Right cardiac atrium (tissue), 5 donors: ENCODE data around the gene ARMC5. TPM values are rescaled to one million over a fixed set of nuclear protein-coding genes. Genes with fewer than 3 reads are reported as not detected.
A peak's percentile ranks its signal among the peaks of the same experiment; 100 is the strongest.
"Not testable (repeated sequence)": the region's sequence is repeated elsewhere in the genome, so short reads cannot be mapped to it uniquely, and the experiment has no call there.

Experiments used
- ATAC-seq, 2 donors: fragments of 200-7000 bp; cut with Tn5 transposase; one replicate each; pipeline versions ENCODE4 v1.8.0 to v1.9.1; 2020; ENCODE audit warnings: moderate library complexity in 2 of 2, mild to moderate bottlenecking in 1 of 2
- DNase-seq, 3 donors: peaks; one replicate each; pipeline ENCODE4 v3.0.0-alpha.2; 2020
- H3K27ac ChIP-seq: one replicate; pipeline ENCODE4 v1.5.1; 2013; ENCODE audit warnings: mild to moderate bottlenecking, low read length, control low read depth, moderate library complexity
- H3K27me3 ChIP-seq: one replicate; pipeline ENCODE4 v1.6.1; 2013; ENCODE audit not compliant: control insufficient read depth, insufficient read depth
- H3K4me1 ChIP-seq: one replicate; pipeline ENCODE4 v1.6.1; 2013; ENCODE audit warnings: low read length; ENCODE audit not compliant: control insufficient read depth, insufficient read depth
- H3K4me3 ChIP-seq: one replicate; pipeline ENCODE4 v1.5.1; 2013; ENCODE audit warnings: low read length, control low read depth
- H3K9me3 ChIP-seq: one replicate; pipeline ENCODE4 v1.6.1; 2013; ENCODE audit warnings: low read length; ENCODE audit not compliant: control insufficient read depth
- WGBS: extraction: QIAGEN DNeasy Blood & Tissue Kit; methylation state at CpG from one replicate; pipeline ENCODE4 v1.1.7; 2013; 5-methylcytosine and 5-hydroxymethylcytosine counted together
- intact Hi-C, 4 donors: fragments of 100-400 bp; cut with DNase I; formaldehyde crosslinking; loops; one replicate each; pipeline versions ENCODE4 v1.11.0 to v1.14.0; 2022 to 2023
- polyA plus RNA-seq: library from polyadenylated mRNA; stranded (reverse); fragments of 200-250 nt; gene quantifications from one replicate; pipeline ENCODE4 v1.2.3, GENCODE V29; 2013
- total RNA-seq, 4 donors: library from RNA; stranded (reverse); fragmentation: NEBNext Ultra II Directional; extraction: Animal tissue kit (Norgen Biotek cat#: 25700); gene quantifications; one replicate each; pipeline ENCODE4 v1.2.1, GENCODE V29; 2021
- donor health status: healthy with polysubstance abuse.
- donor health status: DM: no; HTN: yes; CAD: no.
- donor health status: DM: no; HTN: no; CAD: no.
- donor health status: DM: no; HTN: yes; CAD: no; lungs with severe emphysema.
- donor health status: DM: yes; HTN: yes; CAD: no.

Gene ARMC5
- total and polyA plus RNA-seq, 5 donors = 6.8 to 9.0 (median 7.9) TPM

GRCh38 chr16:31480851-31481536 is 21.7 kb downstream of the ARMC5 start:
- peak in 1 of 2 donors; percentile 34 for ATAC-seq
- 19% methylated on average over 7 of the region's 7 CpGs for WGBS
- Histone ChIP-seq H3K27ac (no peak overlapping the region), H3K4me1 (no peaks in the 10 kb centered on the region), H3K9me3 (no peaks in the 10 kb centered on the region), H3K27me3 (no peaks in the 10 kb centered on the region), H3K4me3 (no peak overlapping the region)
- intact Hi-C loops = no loop called here
- peak; percentile 63 to 84 (median 79) for DNase-seq

GRCh38 chr16:31483081-31483480 is 23.8 kb downstream of the ARMC5 start, which contains the start of gene SLC5A2:
TSS of gene SLC5A2 (plus strand) at chr16:31483123. CDS start at chr16:31483137, 14 bp downstream.
- Histone ChIP-seq H3K27ac (no peak within 1 kb of the TSS), H3K4me3 (no peak within 1 kb of the TSS), H3K27me3 (no peaks in the 10 kb centered on the region), H3K4me1 (no peaks in the 10 kb centered on the region), H3K9me3 (no peaks in the 10 kb centered on the region)
- 87% methylated on average over 4 of the region's 4 CpGs for WGBS
- intact Hi-C loops = no loop called here
- DNase-seq (no peak), ATAC-seq (no peak)

DNA sequence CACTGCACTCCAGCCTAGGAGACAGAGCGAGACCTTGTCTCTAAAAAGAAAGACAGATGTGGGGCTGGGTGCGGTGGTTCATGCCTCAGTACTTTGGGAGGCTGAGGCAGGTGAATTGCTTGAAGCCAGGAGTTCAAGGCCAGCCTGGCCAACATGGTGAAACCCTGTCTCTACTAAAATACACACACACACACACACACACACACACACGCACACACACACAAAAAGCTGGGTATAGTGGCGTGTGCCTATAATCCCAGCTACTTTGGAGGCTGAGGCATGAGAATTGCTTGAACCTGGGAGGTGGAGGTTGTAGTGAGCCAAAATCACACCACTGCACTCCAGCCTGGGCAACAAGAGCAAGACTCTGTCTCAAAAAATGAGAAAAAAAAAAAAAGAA is 24.7 kb downstream of the ARMC5 start:
- 95% methylated on average over 4 of the region's 4 CpGs for whole genome bisulfite sequencing
- H3K4me1 ChIP-seq, intact Hi-C loops, ATAC-seq, H3K27ac ChIP-seq, H3K27me3 ChIP-seq, H3K9me3 ChIP-seq, H3K4me3 ChIP-seq: not testable (repeated sequence)
- DNase-seq = peak in 1 of 3 donors; percentile 17

DNA sequence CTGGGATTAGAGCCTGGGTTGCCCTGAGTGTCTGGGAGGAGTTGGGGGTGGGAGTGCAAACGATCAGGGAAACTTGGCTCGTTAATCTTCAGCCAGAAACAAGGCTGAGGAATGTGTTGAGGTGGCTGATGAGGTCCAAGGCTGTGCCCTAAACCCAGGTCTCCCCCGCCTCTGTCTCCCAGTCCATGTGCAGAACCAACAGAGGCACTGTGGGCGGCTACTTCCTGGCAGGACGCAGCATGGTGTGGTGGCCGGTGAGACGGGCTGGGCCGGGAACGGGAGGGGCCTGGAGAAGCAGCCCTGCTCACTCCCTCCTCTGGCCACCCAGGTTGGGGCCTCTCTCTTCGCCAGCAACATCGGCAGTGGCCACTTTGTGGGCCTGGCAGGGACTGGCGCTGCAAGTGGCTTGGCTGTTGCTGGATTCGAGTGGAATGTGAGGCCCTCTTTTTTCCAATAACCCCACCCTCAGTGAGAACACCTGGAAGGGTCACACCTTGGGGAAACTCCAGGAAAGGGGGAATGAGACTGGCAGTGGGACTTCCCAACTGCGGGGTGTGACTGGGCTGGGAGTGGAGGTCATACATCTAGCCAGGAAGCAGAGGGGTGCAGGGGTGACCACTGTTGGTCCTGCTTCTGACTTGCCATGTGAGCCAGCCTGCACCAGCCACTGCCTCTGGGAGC is 25.3 kb downstream of the ARMC5 start:
- WGBS = 46% methylated on average over 14 of the region's 14 CpGs
- ATAC-seq = no peak
- Histone ChIP-seq H3K27me3 (no peaks in the 10 kb centered on the region), H3K4me1 (no peaks in the 10 kb centered on the region), H3K27ac (no peak overlapping the region), H3K4me3 (no peak overlapping the region), H3K9me3 (no peaks in the 10 kb centered on the region)
- DNase-seq = peak in 2 of 3 donors; percentile 39 to 46
- intact Hi-C loops = no loop called here

GRCh38 chr16:31485571-31485970 is 26.3 kb downstream of the ARMC5 start:
- H3K27me3 ChIP-seq = no peaks in the 10 kb centered on the region
- no peak overlapping the region for H3K27ac ChIP-seq
- no peak overlapping the region for H3K4me3 ChIP-seq
- ATAC-seq = no peak
- intact Hi-C loops = no loop called here
- H3K9me3 ChIP-seq = no peaks in the 10 kb centered on the region
- H3K4me1 ChIP-seq = no peaks in the 10 kb centered on the region
- peak in 1 of 3 donors; percentile 18 for DNase-seq
- 91% methylated on average over 17 of the region's 17 CpGs for WGBS

DNA sequence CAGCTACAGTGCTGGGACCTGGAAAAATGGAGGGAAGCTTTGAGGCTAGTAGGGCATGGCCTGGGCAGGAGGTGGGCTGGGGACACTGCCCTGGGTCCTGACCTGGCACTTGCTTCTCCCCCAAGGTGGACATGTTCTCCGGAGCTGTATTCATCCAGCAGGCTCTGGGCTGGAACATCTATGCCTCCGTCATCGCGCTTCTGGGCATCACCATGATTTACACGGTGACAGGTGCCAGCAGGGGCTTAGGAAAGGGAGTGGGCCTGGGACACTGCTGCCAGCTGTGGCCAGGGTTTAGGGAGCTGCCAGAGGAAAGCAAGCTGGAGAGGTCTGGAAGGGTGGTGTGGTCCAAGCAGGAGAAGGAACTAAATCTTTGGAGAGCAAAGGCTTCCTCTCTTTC is 26.7 kb downstream of the ARMC5 start:
- 96% methylated on average over 5 of the region's 5 CpGs for WGBS
- ATAC-seq (no peak), DNase-seq (peak in 1 of 3 donors; percentile 21)
- H3K4me3 ChIP-seq = no peak overlapping the region
- no peak overlapping the region for H3K27ac ChIP-seq
- intact Hi-C loops = no loop called here
- no peaks in the 10 kb centered on the region for H3K9me3 ChIP-seq
- no peaks in the 10 kb centered on the region for H3K4me1 ChIP-seq
- H3K27me3 ChIP-seq = no peaks in the 10 kb centered on the region

DNA sequence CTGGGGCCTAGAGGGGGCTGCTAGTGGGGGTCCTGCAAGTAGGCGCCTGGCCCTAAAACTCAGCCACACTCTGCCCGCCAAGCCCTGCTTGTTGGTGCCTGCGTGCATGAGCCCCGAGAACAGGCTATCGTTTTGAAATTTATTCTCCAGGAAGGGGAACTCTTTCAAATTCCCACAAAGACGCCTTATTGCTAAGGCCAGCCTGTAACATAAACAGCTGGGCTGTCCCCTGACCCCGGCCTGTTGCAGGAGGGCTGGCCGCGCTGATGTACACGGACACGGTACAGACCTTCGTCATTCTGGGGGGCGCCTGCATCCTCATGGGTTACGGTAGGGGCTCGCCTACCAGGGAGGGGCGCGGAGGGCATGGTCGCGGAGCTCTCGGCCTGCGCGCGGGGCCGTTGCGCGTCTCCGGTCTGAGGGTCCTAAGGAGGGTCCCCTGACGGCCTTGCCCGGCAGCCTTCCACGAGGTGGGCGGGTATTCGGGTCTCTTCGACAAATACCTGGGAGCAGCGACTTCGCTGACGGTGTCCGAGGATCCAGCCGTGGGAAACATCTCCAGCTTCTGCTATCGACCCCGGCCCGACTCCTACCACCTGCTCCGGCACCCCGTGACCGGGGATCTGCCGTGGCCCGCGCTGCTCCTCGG is 27.9 kb downstream of the ARMC5 start:
- intact Hi-C loops = no loop called here
- no peak overlapping the region for H3K27ac ChIP-seq
- no peaks in the 10 kb centered on the region for H3K9me3 ChIP-seq
- ATAC-seq (peak in 1 of 2 donors; percentile 1), DNase-seq (peak in 1 of 3 donors; percentile 30)
- H3K4me1 ChIP-seq = no peaks in the 10 kb centered on the region
- peak overlapping the region; percentile 57 for H3K4me3 ChIP-seq
- WGBS = 10% methylated on average over 48 of the region's 48 CpGs
- H3K27me3 ChIP-seq = no peaks in the 10 kb centered on the region

DNA sequence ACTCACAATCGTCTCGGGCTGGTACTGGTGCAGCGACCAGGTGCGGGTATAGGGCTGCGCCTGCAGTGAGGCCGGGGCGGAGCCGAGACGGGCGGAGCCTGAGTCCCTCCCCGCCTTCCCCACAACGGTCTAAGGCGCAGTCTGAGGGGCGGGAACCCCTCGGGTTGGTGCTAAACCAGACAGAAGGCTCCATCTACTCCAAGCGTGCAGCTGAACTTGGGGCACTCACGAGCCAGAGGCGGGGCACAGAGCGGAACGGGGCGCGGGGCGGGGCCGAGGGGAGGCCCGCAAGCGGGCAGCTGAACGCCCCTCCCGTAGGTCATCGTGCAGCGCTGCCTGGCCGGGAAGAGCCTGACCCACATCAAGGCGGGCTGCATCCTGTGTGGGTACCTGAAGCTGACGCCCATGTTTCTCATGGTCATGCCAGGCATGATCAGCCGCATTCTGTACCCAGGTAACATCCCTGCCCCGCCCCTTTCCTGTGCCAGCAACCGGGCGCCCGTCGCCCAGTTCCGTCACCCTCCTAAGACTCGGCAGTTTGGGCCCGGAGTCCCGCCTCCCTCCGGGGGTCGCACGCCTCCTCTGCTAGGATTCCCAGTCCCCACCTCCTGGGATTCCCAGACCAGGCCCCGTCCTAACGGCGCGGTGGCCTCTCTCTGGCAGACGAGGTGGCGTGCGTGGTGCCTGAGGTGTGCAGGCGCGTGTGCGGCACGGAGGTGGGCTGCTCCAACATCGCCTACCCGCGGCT is 28.6 kb downstream of the ARMC5 start:
- H3K27ac ChIP-seq = no peak overlapping the region
- no peaks in the 10 kb centered on the region for H3K4me1 ChIP-seq
- H3K9me3 ChIP-seq = no peaks in the 10 kb centered on the region
- intact Hi-C loops = no loop called here
- no peaks in the 10 kb centered on the region for H3K27me3 ChIP-seq
- peak overlapping the region; percentile 57 for H3K4me3 ChIP-seq
- WGBS = under 1% methylated on average over 60 of the region's 60 CpGs
- DNase-seq (peak; percentile 48 to 79 (median 77)), ATAC-seq (peak; percentile 68 to 72)

DNA sequence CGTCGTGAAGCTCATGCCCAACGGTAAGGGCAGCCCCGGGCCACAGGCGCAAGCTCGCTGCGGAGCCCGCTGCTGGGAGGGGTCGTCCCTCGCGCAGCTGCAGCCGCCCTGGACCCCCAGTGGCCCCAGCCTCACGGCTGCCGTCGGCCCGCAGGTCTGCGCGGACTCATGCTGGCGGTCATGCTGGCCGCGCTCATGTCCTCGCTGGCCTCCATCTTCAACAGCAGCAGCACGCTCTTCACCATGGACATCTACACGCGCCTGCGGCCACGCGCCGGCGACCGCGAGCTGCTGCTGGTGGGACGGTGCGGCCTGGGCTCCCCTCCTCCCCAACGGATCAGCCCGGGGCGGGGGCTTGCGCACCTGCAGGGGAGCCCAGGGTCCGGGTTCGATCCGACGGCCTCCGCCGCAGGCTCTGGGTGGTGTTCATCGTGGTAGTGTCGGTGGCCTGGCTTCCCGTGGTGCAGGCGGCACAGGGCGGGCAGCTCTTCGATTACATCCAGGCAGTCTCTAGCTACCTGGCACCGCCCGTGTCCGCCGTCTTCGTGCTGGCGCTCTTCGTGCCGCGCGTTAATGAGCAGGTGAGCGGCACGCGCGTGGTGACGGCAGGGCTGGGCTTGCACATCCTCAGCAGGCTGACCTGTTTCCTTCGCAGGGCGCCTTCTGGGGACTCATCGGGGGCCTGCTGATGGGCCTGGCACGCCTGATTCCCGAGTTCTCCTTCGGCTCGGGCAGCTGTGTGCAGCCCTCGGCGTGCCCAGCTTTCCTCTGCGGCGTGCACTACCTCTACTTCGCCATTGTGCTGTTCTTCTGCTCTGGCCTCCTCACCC is 29.4 kb downstream of the ARMC5 start:
- Histone ChIP-seq H3K4me1 (no peaks in the 10 kb centered on the region), H3K27me3 (no peaks in the 10 kb centered on the region), H3K9me3 (no peaks in the 10 kb centered on the region), H3K4me3 (peak overlapping the region; percentile 57), H3K27ac (no peak overlapping the region)
- WGBS = 27% methylated on average over 77 of the region's 77 CpGs
- ATAC-seq (peak; percentile 22 to 29), DNase-seq (peak in 2 of 3 donors; percentile 67 to 68)
- intact Hi-C loops = no loop called here

GRCh38 chr16:31489298-31489564 is 29.9 kb downstream of the ARMC5 start:
- intact Hi-C loops = no loop called here

More at GRCh38 chr16:31489298-31489564, 29.9 kb downstream of the ARMC5 start:
- no peaks in the 10 kb centered on the region for H3K27me3 ChIP-seq
- H3K9me3 ChIP-seq = no peaks in the 10 kb centered on the region
- no peak overlapping the region for H3K27ac ChIP-seq
- H3K4me3 ChIP-seq = no peak overlapping the region
- no peaks in the 10 kb centered on the region for H3K4me1 ChIP-seq
- ATAC-seq (peak in 1 of 2 donors; percentile 2), DNase-seq (no peak)
- WGBS = 80% methylated on average over 7 of the region's 7 CpGs
